ENCODE results near the gene SPNS2. TPM values are rescaled to one million over a fixed set of nuclear protein-coding genes. Genes with fewer than 3 reads are reported as not detected.

The SPNS2 gene
- total RNA-seq, 1 donor from 2014 or later, result 11.4 TPM

GRCh38 chr17:4479982-4480751 lies 18.5 kb upstream of the SPNS2 start:
- ATAC-seq, result no peak
- no peak for DNase-seq (ENCODE audit: low spot score)

- ATAC-seq (peak; percentile 15), DNase-seq (ENCODE audit: low spot score) (no peak)
Measured at GRCh38 chr17:4480929-4481898, 17.5 kb upstream of the SPNS2 start.

- ATAC-seq (no peak), DNase-seq (ENCODE audit: low spot score) (no peak)
Measured at GRCh38 chr17:4482338-4483011, 16.2 kb upstream of the SPNS2 start.

DNA sequence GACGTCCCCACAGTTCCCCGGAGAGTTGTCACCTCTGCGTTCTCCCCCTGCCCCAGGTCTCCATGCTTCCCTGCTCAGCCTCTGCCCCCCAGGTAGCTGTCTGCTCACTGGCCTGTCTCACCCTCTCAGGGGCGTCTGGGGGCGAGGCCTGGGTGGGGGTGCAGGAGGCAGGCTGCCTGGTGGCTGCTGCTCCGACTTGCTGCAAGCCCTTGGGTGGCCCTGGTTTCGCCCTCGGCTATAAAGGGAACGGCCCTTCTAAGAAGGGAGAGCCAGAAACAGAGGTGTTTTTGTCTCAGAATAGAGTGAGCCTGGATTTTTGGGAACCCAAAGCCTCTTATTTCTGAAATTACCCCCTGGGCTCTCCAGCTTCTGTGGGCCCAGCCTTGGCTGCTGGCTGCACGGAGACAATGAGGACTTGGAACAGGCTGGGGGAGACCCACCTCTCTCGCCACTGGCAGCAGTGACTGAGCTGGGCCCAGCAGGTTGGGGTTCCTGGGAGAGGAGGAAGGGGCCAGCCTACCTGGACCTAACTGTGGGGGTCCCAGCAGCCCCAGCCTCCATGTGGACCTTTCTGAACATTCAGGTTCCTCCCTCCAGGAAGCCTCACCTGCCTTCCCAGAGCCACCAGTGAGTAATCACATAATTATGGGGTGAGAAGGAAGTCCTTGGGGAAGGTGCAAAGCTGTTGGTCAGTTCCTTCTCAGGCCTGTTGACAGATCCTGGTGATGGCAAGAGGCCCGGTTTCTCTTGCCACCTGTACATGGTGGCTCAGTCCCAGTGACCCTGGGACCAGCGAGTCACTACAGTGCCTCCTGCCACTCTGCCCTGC lies 15.5 kb upstream of the SPNS2 start:
- ATAC-seq (peak; percentile 63), DNase-seq (ENCODE audit: low spot score) (peak; percentile 52)

DNA sequence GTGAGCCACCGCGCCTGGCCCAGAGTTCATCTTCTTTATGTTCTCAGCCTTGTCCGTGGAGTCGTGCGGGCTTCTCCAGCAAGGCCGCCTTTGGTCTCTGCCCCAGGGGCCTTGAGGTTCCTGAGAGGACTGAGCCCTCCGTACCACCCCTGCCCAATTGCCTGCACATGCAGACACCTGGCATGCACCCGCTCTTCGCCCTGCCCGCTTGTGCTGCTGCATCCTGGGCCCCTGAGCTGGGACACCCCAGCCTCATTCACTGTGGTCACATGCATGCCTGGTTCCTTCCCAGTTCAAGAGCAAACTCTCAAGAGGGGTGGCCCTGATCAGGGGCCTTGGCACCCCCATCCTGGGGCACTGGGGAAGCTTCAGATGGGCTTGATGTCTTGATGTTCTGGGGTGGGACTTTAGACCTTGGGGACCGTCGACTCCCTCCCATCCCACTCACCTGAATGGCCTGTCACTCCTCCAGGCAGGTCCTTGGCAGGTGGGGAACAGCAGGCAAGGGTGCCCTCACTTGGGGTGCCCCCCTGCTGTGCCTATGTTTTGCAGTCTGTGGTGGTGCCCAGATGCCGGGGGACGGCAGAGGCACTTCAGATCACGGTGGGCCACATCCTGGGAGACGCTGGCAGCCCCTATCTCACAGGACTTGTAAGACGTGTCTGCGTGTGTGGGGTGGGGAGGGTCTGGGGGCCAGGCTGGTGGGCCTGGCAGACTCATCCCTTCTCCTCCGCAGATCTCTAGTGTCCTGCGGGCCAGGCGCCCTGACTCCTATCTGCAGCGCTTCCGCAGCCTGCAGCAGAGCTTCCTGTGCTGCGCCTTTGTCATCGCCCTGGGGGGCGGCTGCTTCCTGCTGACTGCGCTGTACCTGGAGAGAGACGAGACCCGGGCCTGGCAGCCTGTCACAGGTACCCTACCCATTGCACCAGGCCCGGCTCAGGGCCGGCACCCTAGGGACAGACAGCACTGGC lies 12.7 kb upstream of the SPNS2 start:
- ATAC-seq, result peak; percentile 20
- peak; percentile 46 for DNase-seq (ENCODE audit: low spot score)

GRCh38 chr17:4487296-4487695 lies 11.4 kb upstream of the SPNS2 start:
- DNase-seq (ENCODE audit: low spot score) (no peak), ATAC-seq (no peak)

- ATAC-seq (no peak), DNase-seq (ENCODE audit: low spot score) (peak; percentile 43)
Measured at GRCh38 chr17:4487820-4488716, 10.6 kb upstream of the SPNS2 start.

- no peak for ATAC-seq
Measured at GRCh38 chr17:4488989-4489595, 9.6 kb upstream of the SPNS2 start.

GRCh38 chr17:4490109-4490591 lies 8.5 kb upstream of the SPNS2 start:
- ATAC-seq (no peak), DNase-seq (ENCODE audit: low spot score) (no peak)

More at GRCh38 chr17:4488989-4489595, 9.6 kb upstream of the SPNS2 start:
- DNase-seq (ENCODE audit: low spot score), result no peak

DNA sequence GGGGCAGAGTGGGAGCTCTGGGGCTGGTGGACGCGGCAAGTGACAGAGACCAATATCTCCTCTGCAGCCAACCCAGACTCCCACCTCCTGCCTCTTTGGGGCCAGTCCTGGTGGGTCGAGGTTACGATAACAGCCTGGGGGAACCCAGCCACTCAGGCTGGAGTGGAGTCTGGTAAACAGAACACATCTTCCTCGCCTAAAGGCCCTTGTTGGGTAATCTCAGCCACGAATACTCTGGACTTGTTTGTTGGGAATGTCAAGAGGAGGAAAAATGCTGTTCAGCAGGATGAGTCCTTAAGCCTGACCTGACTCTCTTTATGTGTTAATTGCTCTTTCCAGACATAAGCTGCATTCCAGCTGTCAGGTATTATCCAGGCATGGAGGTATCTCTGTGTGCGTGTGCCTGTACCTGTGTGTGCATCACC lies 8.0 kb upstream of the SPNS2 start:
- DNase-seq (ENCODE audit: low spot score) (no peak), ATAC-seq (no peak)

DNA sequence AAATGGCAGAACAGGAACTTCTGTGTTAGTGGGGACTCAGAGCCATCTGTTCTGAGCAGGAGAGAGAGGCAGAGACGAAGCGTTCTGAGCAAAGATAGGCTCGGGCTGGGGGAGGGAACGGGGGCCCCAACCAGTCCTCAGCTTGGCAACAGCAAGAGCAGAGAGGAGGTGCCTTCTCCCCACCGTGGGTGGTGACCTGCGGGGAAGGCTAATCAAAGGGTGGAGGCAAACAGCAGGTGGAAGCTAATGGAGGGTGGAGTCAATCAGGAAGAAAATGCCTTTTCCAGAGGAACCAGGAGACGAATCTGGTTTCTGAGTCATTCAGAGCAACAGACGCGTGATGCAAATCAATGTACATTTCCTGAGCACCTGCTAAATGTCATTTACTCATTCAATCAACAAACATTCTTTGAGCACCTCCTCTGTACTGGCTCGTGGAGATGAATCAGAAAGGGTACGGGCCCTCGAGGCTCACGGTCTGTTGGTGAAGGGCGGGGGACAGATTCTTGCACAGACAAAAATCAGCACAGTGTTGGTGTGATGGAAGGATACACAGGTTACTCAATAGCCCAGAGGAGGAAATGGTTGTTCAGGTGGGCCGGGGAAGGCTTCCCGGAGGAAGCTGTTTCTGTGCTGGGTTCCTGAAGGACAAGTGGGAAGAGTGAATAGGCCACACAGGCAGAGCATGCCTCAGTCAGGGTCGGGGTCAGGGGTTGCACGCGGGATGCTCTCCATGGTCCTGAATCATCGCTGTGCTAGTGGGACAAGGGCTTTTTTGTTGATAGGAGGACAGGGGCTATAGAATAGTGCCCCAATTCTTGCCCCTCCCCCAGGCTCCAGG lies 5.7 kb upstream of the SPNS2 start:
- DNase-seq (ENCODE audit: low spot score) (no peak), ATAC-seq (no peak)

DNA sequence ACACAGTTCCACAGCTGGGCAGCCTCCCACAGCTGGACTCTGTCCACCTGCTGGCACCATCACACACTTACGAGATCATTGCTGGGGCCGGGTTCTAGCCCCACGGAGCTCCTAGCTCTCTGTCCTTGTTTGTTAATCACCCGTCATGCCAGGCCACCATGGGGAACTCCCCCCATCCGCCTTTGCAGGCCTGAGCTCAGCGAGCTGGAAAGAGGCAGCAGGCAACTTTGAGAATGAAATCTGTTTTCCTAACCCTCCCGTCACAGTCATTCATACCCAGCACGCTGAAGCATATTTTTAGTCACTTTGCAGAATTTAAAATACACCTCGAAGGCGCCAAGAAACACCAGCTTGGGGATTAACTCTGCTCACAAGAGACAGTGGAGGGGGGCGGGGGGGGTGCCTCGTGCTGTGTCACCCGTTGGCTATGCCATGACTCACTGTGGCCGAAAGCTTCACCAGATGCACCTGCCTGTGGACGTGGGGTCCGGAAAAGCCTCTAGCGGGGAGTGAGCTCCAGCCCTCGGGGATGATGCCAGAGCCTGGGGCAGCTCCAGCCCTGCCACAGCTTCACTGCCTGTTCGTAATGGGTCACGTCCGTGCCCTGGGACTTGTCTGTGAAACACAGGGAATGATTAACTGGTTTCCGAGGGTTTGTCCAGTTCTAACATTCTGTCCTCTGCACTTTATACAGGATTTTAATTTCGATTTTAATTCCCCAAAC lies 1.4 kb upstream of the SPNS2 start:
- DNase-seq (ENCODE audit: low spot score), result peak; percentile 88
- ATAC-seq, result peak; percentile 69

GRCh38 chr17:4499431-4500190 lies 930 bp downstream of the SPNS2 start:
- DNase-seq (ENCODE audit: low spot score) (no peak), ATAC-seq (peak; percentile 4)

GRCh38 chr17:4500191-4500571 lies 1.5 kb downstream of the SPNS2 start:
- DNase-seq (ENCODE audit: low spot score) (no peak), ATAC-seq (peak; percentile 6)

DNA sequence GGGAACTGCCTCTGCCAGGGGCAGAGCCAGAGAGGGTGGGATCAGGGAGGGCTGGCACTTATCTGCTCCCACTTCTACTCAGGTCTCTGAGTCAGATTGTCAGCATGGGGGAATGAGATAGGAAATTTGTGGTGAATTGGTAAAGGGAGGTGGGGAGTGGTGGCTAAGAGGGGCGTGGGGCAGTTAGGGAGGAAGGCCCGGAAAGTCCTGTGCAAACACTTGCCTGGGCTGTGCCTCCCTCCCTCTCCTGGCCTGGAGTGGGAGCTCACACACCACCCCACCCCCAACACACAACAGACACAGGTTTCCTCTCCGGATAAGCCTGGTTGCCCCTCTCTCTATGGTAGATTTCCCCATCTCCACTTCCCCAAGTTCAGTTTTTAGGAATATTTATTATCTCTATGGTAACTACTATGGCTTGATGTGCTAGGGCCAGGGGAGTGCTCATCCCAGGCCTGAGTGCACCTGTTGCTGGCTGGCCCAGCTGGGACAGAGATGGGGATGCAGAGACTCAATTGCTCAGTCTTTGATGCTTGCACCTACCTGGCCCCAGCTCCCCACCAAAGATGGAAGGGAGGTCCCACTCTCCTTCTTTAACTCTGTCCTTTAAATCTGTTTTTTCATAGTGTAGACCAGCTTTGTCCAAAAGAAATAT lies 2.7 kb downstream of the SPNS2 start:
- no peak for ATAC-seq
- DNase-seq (ENCODE audit: low spot score), result no peak

Data from left lobe of liver (tissue), 2 donors.